Spleen (tissue), 11 donors: ENCODE measurements around the gene OR3A3. TPM values are rescaled to one million over a fixed set of nuclear protein-coding genes. Genes with fewer than 3 reads are reported as not detected.
"Not testable (repeated sequence)": the region's sequence is repeated elsewhere in the genome, so short reads cannot be mapped to it uniquely, and the experiment has no call there.

Source experiments
- DNase-seq: peaks from one replicate; pipeline ENCODE4 v3.0.0-alpha.2; 2020
- H3K27ac ChIP-seq, 8 donors: fragments of 200-600 bp; sonication (generic) in 7 of 8; 1 replicate in 4 of 8; 2 replicates in 4 of 8; pipeline versions ENCODE4 v1.5.0 to v1.8.0; 2016 to 2021; ENCODE audit warnings: inconsistent platforms in 4 of 8, mild to moderate bottlenecking in 4 of 8, moderate library complexity in 1 of 8
- H3K27me3 ChIP-seq, 7 donors: fragments of 200-600 bp; sonication (generic) in 6 of 7; replicated peaks in 1 of 7; 1 replicate in 4 of 7; 2 replicates in 3 of 7; pipeline versions ENCODE4 v1.5.0 to v1.8.0; 2016 to 2021; ENCODE audit warnings: inconsistent platforms in 3 of 7, mild to moderate bottlenecking in 1 of 7
- H3K36me3 ChIP-seq, 6 donors: fragments of 200-600 bp; sonication (generic) in 5 of 6; 1 replicate in 4 of 6; 2 replicates in 2 of 6; pipeline versions ENCODE4 v1.5.0 to v1.8.0; 2016 to 2021; ENCODE audit warnings: inconsistent platforms in 2 of 6
- H3K4me1 ChIP-seq, 6 donors: fragments of 200-600 bp; sonication (generic) in 5 of 6; 1 replicate in 3 of 6; 2 replicates in 3 of 6; pipeline versions ENCODE4 v1.5.0 to v1.8.0; 2016 to 2021; ENCODE audit warnings: inconsistent platforms in 3 of 6
- H3K4me3 ChIP-seq, 8 donors: fragments of 200-600 bp; sonication (generic) in 7 of 8; 1 replicate in 4 of 8; 2 replicates in 4 of 8; pipeline versions ENCODE4 v1.5.0 to v1.8.0; 2016 to 2021; ENCODE audit warnings: inconsistent platforms in 4 of 8, mild to moderate bottlenecking in 4 of 8, moderate library complexity in 2 of 8
- H3K9me3 ChIP-seq, 8 donors: fragments of 200-600 bp; sonication (generic) in 7 of 8; 1 replicate in 4 of 8; 2 replicates in 4 of 8; pipeline versions ENCODE4 v1.5.0 to v1.8.0; 2016 to 2021; ENCODE audit warnings: inconsistent platforms in 4 of 8
- CTCF ChIP-seq, 11 experiments: fragments of 200-600 bp in 7 of 11; fragments of 450-650 bp in 4 of 11; sonication (generic) in 4 of 11; IDR thresholded peaks in 8 of 11; conservative IDR thresholded peaks in 3 of 11; 1 replicate in 7 of 11; 2 replicates in 4 of 11; pipeline versions ENCODE4 v1.4.0 to v1.8.0; 2016 to 2021; ENCODE audit warnings: antibody characterized with exemption in 11 of 11, inconsistent platforms in 4 of 11, mild to moderate bottlenecking in 1 of 11
- POLR2A ChIP-seq, 3 donors: fragments of 450-650 bp; IDR thresholded peaks; one replicate each; pipeline ENCODE4 v1.5.1; 2017; ENCODE audit warnings: antibody characterized with exemption in 3 of 3, mild to moderate bottlenecking in 1 of 3
- POLR2AphosphoS5 ChIP-seq, 3 donors: sonication (generic); formaldehyde crosslinking; IDR thresholded peaks; one replicate each; pipeline ENCODE4 v1.5.1; 2017; ENCODE audit warnings: antibody characterized with exemption in 3 of 3
- WGBS, 5 donors: extraction: QIAGEN DNeasy Blood & Tissue Kit in 3 of 5; methylation state at CpG; one replicate each; pipeline versions ENCODE4 v1.1.5 to v1.1.7; 2013 to 2018; 5-methylcytosine and 5-hydroxymethylcytosine counted together
- intact Hi-C: fragments of 100-400 bp; cut with DNase I; formaldehyde crosslinking; loops from one replicate; pipeline ENCODE4 v1.15.0; 2023; ENCODE audit warnings: low total_unique reads
- polyA plus RNA-seq, 3 donors: library from polyadenylated mRNA; stranded (reverse); fragments of 200-250 nt; gene quantifications; one replicate each; pipeline ENCODE4 v1.2.1, GENCODE V29; 2013
- total RNA-seq, 7 donors: library from RNA; depleted of rRNA in 3 of 7; stranded (reverse); fragments of >200 nt in 3 of 7; fragmentation: NEBNext Ultra II Directional in 4 of 7; extraction: Animal tissue kit (Norgen Biotek cat#: 25700) in 4 of 7; gene quantifications; one replicate each; pipeline versions ENCODE4 v1.1.0 to v1.2.1, GENCODE V29; 2016 to 2021
- donor health status: healthy with polysubstance abuse.
- donor health status: DM: no; HTN: no; CAD: no; lungs with moderate emphysema.
- donor health status: DM: no; HTN: no; CAD: no.
- donor health status: Bipolar disorder and iron deficiency.
- donor health status: healthy.
- donor health status: DM: no; HTN: no; CAD: no.
- donor health status: DM: yes; HTN: yes; CAD: no.

The OR3A3 gene
- total and polyA plus RNA-seq, 10 donors: 0.60 to 0.85 TPM; not detected in 8

GRCh38 chr17:3385869-3386816 is 25.0 kb upstream of the OR3A3 start, which contains the start of gene OR3A2:
OR3A2 (minus strand) TSS chr17:3386308.
- Histone ChIP-seq H3K9me3 (peaks cover 0 to 13% (median 0%) of the 10 kb centered on the region in 8 donors), H3K27me3 (peaks cover 0 to 70% (median 23%) of the 10 kb centered on the region in 7 donors), H3K36me3 (no peaks in the 10 kb centered on the region), H3K4me1 (peaks cover 0 to 4% (median 0%) of the 10 kb centered on the region in 6 donors), H3K27ac (no peak within 1 kb of the TSS), H3K4me3 (peak within 1 kb of the TSS in 2 of 8 donors; percentile 7 to 55)
- no peak for TF ChIP-seq POLR2AphosphoS5 (IDR thresholded peaks at IDR 0.05)
- no peak for TF ChIP-seq POLR2A (IDR thresholded peaks at IDR 0.05)
- no peak for TF ChIP-seq CTCF (IDR thresholded peaks at IDR 0.05 in 8 of 11, conservative IDR thresholded peaks at IDR 0.05 in 3 of 11)
- intact Hi-C loops: no loop called here
- WGBS, 5 donors: 32 to 49% (median 38%) methylated on average over 64 to 92 of the region's 92 CpGs
- no peak for DNase-seq

- Histone ChIP-seq H3K9me3 (peaks cover 0 to 13% (median 0%) of the 10 kb centered on the region in 8 donors), H3K4me3 (no peak overlapping the region), H3K27me3 (peaks cover 0 to 57% (median 23%) of the 10 kb centered on the region in 7 donors), H3K27ac (no peak overlapping the region), H3K36me3 (no peaks in the 10 kb centered on the region), H3K4me1 (peaks cover 0 to 4% (median 0%) of the 10 kb centered on the region in 6 donors)
- 76 to 79% (median 77%) methylated on average over 4 of the region's 4 CpGs for WGBS, 5 donors
- DNase-seq: no peak
- intact Hi-C loops: no loop called here
- TF ChIP-seq CTCF (IDR thresholded peaks at IDR 0.05 in 8 of 11, conservative IDR thresholded peaks at IDR 0.05 in 3 of 11) (no peak), POLR2AphosphoS5 (IDR thresholded peaks at IDR 0.05) (no peak), POLR2A (IDR thresholded peaks at IDR 0.05) (no peak)
Observed at GRCh38 chr17:3389791-3390190, 21.4 kb upstream of the OR3A3 start.

- H3K4me1 ChIP-seq, H3K4me3 ChIP-seq, H3K36me3 ChIP-seq, H3K27ac ChIP-seq, intact Hi-C loops, DNase-seq, H3K9me3 ChIP-seq: not testable (repeated sequence)
- peaks cover 0 to 27% (median 0%) of the 10 kb centered on the region in 7 donors for H3K27me3 ChIP-seq
- 41 to 53% (median 47%) methylated on average over 7 of the region's 7 CpGs for WGBS, 5 donors
Observed at GRCh38 chr17:3397801-3398200, 13.4 kb upstream of the OR3A3 start.

- 82 to 93% (median 86%) methylated on average over 1 of the region's 1 CpG for WGBS, 5 donors
- no peaks in the 10 kb centered on the region for H3K4me1 ChIP-seq
- peaks cover 0 to 22% (median 0%) of the 10 kb centered on the region in 7 donors for H3K27me3 ChIP-seq
- TF ChIP-seq POLR2AphosphoS5 (IDR thresholded peaks at IDR 0.05) (no peak), POLR2A (IDR thresholded peaks at IDR 0.05) (no peak), CTCF (IDR thresholded peaks at IDR 0.05 in 8 of 11, conservative IDR thresholded peaks at IDR 0.05 in 3 of 11) (no peak)
- no peaks in the 10 kb centered on the region for H3K36me3 ChIP-seq
- intact Hi-C loops: no loop called here
- DNase-seq: no peak
- no peaks in the 10 kb centered on the region for H3K9me3 ChIP-seq
- H3K4me3 ChIP-seq: no peak within 1 kb of the TSS
- H3K27ac ChIP-seq: no peak within 1 kb of the TSS
Observed at GRCh38 chr17:3398310-3398709, 12.9 kb upstream of the OR3A3 start, which contains the start of gene OR1E1. OR1E1 (minus strand) TSS chr17:3398410; CDS start chr17:3398410, 0 bp downstream.
